Measurements from ENCODE around the gene CRTC3. TPM values are rescaled to one million over a fixed set of nuclear protein-coding genes. Genes with fewer than 3 reads are reported as not detected.

The CRTC3 gene
- total and polyA plus RNA-seq, 2 of the 13 experiments (the other 11 are each of a cell fraction or from before 2014, with no cell fraction given), result 8.4 to 11.8 TPM

- TF ChIP-seq, protein P1, sequence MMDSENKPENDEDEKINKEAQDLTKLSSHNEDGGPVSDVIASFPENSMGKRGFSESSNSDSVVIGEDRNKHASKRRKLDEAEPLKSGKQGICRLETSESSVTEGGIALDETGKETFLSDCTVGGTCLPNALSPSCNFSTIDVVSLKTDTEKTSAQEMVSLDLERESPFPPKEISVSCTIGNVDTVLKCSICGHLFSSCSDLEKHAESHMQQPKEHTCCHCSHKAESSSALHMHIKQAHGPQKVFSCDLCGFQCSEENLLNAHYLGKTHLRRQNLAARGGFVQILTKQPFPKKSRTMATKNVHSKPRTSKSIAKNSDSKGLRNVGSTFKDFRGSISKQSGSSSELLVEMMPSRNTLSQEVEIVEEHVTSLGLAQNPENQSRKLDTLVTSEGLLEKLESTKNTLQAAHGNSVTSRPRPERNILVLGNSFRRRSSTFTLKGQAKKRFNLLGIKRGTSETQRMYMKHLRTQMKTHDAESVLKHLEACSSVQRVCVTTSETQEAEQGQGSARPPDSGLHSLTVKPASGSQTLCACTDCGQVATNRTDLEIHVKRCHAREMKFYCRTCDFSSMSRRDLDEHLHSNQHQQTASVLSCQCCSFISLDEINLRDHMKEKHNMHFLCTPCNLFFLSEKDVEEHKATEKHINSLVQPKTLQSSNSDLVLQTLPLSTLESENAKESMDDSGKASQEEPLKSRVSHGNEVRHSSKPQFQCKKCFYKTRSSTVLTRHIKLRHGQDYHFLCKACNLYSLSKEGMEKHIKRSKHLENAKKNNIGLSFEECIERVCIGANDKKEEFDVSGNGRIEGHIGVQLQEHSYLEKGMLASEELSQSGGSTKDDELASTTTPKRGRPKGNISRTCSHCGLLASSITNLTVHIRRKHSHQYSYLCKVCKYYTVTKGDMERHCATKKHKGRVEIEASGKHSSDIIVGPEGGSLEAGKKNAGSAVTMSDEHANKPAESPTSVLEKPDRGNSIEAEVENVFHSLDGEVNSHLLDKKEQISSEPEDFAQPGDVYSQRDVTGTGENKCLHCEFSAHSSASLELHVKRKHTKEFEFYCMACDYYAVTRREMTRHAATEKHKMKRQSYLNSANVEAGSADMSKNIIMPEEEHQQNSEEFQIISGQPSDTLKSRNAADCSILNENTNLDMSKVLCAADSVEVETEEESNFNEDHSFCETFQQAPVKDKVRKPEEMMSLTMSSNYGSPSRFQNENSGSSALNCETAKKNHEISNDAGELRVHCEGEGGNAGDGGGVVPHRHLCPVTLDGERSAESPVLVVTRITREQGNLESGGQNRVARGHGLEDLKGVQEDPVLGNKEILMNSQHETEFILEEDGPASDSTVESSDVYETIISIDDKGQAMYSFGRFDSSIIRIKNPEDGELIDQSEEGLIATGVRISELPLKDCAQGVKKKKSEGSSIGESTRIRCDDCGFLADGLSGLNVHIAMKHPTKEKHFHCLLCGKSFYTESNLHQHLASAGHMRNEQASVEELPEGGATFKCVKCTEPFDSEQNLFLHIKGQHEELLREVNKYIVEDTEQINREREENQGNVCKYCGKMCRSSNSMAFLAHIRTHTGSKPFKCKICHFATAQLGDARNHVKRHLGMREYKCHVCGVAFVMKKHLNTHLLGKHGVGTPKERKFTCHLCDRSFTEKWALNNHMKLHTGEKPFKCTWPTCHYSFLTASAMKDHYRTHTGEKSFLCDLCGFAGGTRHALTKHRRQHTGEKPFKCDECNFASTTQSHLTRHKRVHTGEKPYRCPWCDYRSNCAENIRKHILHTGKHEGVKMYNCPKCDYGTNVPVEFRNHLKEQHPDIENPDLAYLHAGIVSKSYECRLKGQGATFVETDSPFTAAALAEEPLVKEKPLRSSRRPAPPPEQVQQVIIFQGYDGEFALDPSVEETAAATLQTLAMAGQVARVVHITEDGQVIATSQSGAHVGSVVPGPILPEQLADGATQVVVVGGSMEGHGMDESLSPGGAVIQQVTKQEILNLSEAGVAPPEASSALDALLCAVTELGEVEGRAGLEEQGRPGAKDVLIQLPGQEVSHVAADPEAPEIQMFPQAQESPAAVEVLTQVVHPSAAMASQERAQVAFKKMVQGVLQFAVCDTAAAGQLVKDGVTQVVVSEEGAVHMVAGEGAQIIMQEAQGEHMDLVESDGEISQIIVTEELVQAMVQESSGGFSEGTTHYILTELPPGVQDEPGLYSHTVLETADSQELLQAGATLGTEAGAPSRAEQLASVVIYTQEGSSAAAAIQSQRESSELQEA (CRISPR knock-in tag; IDR thresholded peaks at IDR 0.05; ENCODE audit: not compliant biosample characterization), result peak; percentile 17
- TF ChIP-seq TFDP2 (CRISPR knock-in tag; IDR thresholded peaks at IDR 0.05) (no peak), ELF4 (CRISPR knock-in tag; IDR thresholded peaks at IDR 0.05; ENCODE audit: borderline replicate concordance) (no peak), BCL3 (CRISPR knock-in tag; IDR thresholded peaks at IDR 0.05) (peak; percentile 15; the same call in 1 of the 2 replicates), NFYB (CRISPR knock-in tag; IDR thresholded peaks at IDR 0.05) (no peak), XRCC5 (optimal IDR thresholded peaks at IDR 0.05; ENCODE audit: low read length) (no peak), ZNF749 (CRISPR knock-in tag; IDR thresholded peaks at IDR 0.05; ENCODE audit: borderline replicate concordance) (no peak), JDP2 (CRISPR knock-in tag; IDR thresholded peaks at IDR 0.05; ENCODE audit: borderline replicate concordance) (no peak), ZNF484 (CRISPR knock-in tag; IDR thresholded peaks at IDR 0.05; ENCODE audit: borderline replicate concordance, low read depth) (no peak), ZNF713 (CRISPR knock-in tag; IDR thresholded peaks at IDR 0.05) (no peak), SMARCC2 (IDR thresholded peaks at IDR 0.05) (no peak), UBTF (CRISPR knock-in tag; IDR thresholded peaks at IDR 0.05) (peak; percentile 34; the same call in 1 of the 2 replicates), ZNF441 (CRISPR knock-in tag; IDR thresholded peaks at IDR 0.05; ENCODE audit: borderline replicate concordance) (no peak), EZH2 (conservative IDR thresholded peaks at IDR 0.05; ENCODE audit: low read depth, low read length) (no peak)
- TF ChIP-seq, protein P2, sequence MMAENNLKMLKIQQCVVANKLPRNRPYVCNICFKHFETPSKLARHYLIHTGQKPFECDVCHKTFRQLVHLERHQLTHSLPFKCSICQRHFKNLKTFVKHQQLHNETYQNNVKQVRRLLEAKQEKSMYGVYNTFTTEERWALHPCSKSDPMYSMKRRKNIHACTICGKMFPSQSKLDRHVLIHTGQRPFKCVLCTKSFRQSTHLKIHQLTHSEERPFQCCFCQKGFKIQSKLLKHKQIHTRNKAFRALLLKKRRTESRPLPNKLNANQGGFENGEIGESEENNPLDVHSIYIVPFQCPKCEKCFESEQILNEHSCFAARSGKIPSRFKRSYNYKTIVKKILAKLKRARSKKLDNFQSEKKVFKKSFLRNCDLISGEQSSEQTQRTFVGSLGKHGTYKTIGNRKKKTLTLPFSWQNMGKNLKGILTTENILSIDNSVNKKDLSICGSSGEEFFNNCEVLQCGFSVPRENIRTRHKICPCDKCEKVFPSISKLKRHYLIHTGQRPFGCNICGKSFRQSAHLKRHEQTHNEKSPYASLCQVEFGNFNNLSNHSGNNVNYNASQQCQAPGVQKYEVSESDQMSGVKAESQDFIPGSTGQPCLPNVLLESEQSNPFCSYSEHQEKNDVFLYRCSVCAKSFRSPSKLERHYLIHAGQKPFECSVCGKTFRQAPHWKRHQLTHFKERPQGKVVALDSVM (CRISPR knock-in tag; IDR thresholded peaks at IDR 0.05), result peak; percentile 97
Observed at GRCh38 chr15:90529011-90529370, 732 bp upstream of the CRTC3 start (continued).
